HG02588 (cell line): ENCODE data around the gene C1QC.

Source experiments
- ATAC-seq: cut with Tn5 transposase; IDR thresholded peaks from one replicate; pipeline ENCODE4 v1.9.1; 2021; ENCODE audit warnings: mild to moderate bottlenecking, moderate library complexity; ENCODE audit not compliant: unreplicated experiment

The C1QC gene

GRCh38 chr1:22643381-22643780 lies at the start of gene C1QC:
TSS of gene C1QC (plus strand) at chr1:22643633. CDS start at chr1:22644024, 391 bp downstream.
- ATAC-seq = no peak

- no peak for ATAC-seq
Measured at GRCh38 chr1:22594396-22594795, 49.0 kb upstream of the C1QC start.

- ATAC-seq = no peak
Measured at GRCh38 chr1:22595108-22595507, 48.3 kb upstream of the C1QC start.

- ATAC-seq = no peak
Measured at GRCh38 chr1:22597301-22597965, 46.0 kb upstream of the C1QC start.

- ATAC-seq = no peak
Measured at GRCh38 chr1:22597996-22598395, 45.4 kb upstream of the C1QC start.

GRCh38 chr1:22598736-22599135 lies 44.7 kb upstream of the C1QC start:
- no peak for ATAC-seq

GRCh38 chr1:22600071-22600816 lies 43.2 kb upstream of the C1QC start:
- no peak for ATAC-seq

- no peak for ATAC-seq
Measured at GRCh38 chr1:22600817-22601605, 42.4 kb upstream of the C1QC start.

- ATAC-seq = no peak
Measured at GRCh38 chr1:22601610-22602009, 41.8 kb upstream of the C1QC start.

- no peak for ATAC-seq
Measured at GRCh38 chr1:22602060-22602740, 41.2 kb upstream of the C1QC start.

GRCh38 chr1:22606161-22606560 lies 37.3 kb upstream of the C1QC start:
- ATAC-seq = no peak

- ATAC-seq = no peak
Measured at GRCh38 chr1:22607154-22607553, 36.3 kb upstream of the C1QC start.

GRCh38 chr1:22608361-22608760 lies 35.1 kb upstream of the C1QC start:
- ATAC-seq = no peak

- no peak for ATAC-seq
Measured at GRCh38 chr1:22609291-22609690, 34.1 kb upstream of the C1QC start.

GRCh38 chr1:22611530-22611947 lies 31.9 kb upstream of the C1QC start:
- no peak for ATAC-seq

- ATAC-seq = no peak
Measured at GRCh38 chr1:22612671-22613571, 30.5 kb upstream of the C1QC start.

- ATAC-seq = no peak
Measured at GRCh38 chr1:22613572-22613918, 29.9 kb upstream of the C1QC start.

GRCh38 chr1:22613951-22614350 lies 29.5 kb upstream of the C1QC start:
- no peak for ATAC-seq

- no peak for ATAC-seq
Measured at GRCh38 chr1:22615886-22616285, 27.5 kb upstream of the C1QC start.

- no peak for ATAC-seq
Measured at GRCh38 chr1:22616571-22616970, 26.9 kb upstream of the C1QC start.
